Neuronal stem cell (in vitro differentiated cells): ENCODE data around the gene PSMB11.

Experiments used
- DNase-seq: peaks from one replicate; pipeline ENCODE4 v3.0.0-alpha.2; 2013; ENCODE audit warnings: low spot score
- H2AFZ ChIP-seq: one replicate; pipeline ENCODE4 v1.6.1; 2013; ENCODE audit warnings: mild to moderate bottlenecking, low read length, inconsistent platforms
- H2AK5ac ChIP-seq: 2 replicates; pipeline ENCODE4 v1.6.1; 2013; ENCODE audit warnings: low read depth, mild to moderate bottlenecking, inconsistent platforms, low read length, moderate library complexity, mixed read lengths
- H2BK120ac ChIP-seq: 2 replicates; pipeline ENCODE4 v1.6.1; 2013; ENCODE audit warnings: low read depth, mild to moderate bottlenecking, inconsistent platforms, low read length, moderate library complexity, mixed read lengths
- H2BK12ac ChIP-seq: one replicate; pipeline ENCODE4 v1.6.1; 2013; ENCODE audit warnings: low read length, inconsistent platforms
- H2BK15ac ChIP-seq: 2 replicates; pipeline ENCODE4 v1.6.1; 2013; ENCODE audit warnings: mild to moderate bottlenecking, low read length, inconsistent platforms, mixed read lengths
- H2BK5ac ChIP-seq: one replicate; pipeline ENCODE4 v1.6.1; 2013; ENCODE audit warnings: inconsistent platforms, mild to moderate bottlenecking, low read length, moderate library complexity
- H3K14ac ChIP-seq: one replicate; pipeline ENCODE4 v1.6.1; 2013; ENCODE audit warnings: low read length, inconsistent platforms
- H3K18ac ChIP-seq: 2 replicates; pipeline ENCODE4 v1.6.1; 2013; ENCODE audit warnings: low read length, inconsistent platforms
- H3K23ac ChIP-seq: 2 replicates; pipeline ENCODE4 v1.6.1; 2013; ENCODE audit warnings: low read depth, mild to moderate bottlenecking, mixed read lengths, low read length, inconsistent platforms; ENCODE audit not compliant: poor library complexity
- H3K27ac ChIP-seq: replicated peaks from 3 replicates; pipeline ENCODE4 v1.5.1; 2013; ENCODE audit warnings: low read length, inconsistent platforms
- H3K27me3 ChIP-seq, 3 experiments: 2 replicates each; pipeline ENCODE4 v1.6.1; 2013; ENCODE audit warnings: low read length in 3 of 3, mild to moderate bottlenecking in 2 of 3, inconsistent platforms in 1 of 3, low read depth in 1 of 3, mixed read lengths in 1 of 3, moderate library complexity in 1 of 3; ENCODE audit not compliant: control insufficient read depth in 3 of 3, insufficient read depth in 3 of 3
- H3K36me3 ChIP-seq, 2 donors: replicated peaks in 1 of 2; 2 replicates each; pipeline ENCODE4 v1.6.1; 2013; ENCODE audit warnings: low read length in 2 of 2; ENCODE audit not compliant: control insufficient read depth in 2 of 2, insufficient read depth in 2 of 2
- H3K4ac ChIP-seq: 2 replicates; pipeline ENCODE4 v1.6.1; 2013; ENCODE audit warnings: inconsistent platforms, mild to moderate bottlenecking, low read length, moderate library complexity
- H3K4me1 ChIP-seq, 2 donors: 1 replicate in 1 of 2; 2 replicates in 1 of 2; pipeline ENCODE4 v1.6.1; 2013; ENCODE audit warnings: low read length in 2 of 2, low read depth in 1 of 2; ENCODE audit not compliant: control insufficient read depth in 2 of 2, insufficient read depth in 1 of 2
- H3K4me2 ChIP-seq: one replicate; pipeline ENCODE4 v1.6.1; 2013; ENCODE audit warnings: mild to moderate bottlenecking, low read length, inconsistent platforms; ENCODE audit not compliant: insufficient read depth, poor library complexity, severe bottlenecking
- H3K4me3 ChIP-seq, 2 donors: 2 replicates each; pipeline ENCODE4 v1.5.1; 2013; ENCODE audit warnings: low read length in 2 of 2, mild to moderate bottlenecking in 2 of 2, inconsistent platforms in 1 of 2, moderate library complexity in 1 of 2
- H3K79me1 ChIP-seq: one replicate; pipeline ENCODE4 v1.6.1; 2013; ENCODE audit warnings: low read depth, mild to moderate bottlenecking, inconsistent platforms, low read length, moderate library complexity
- H3K9ac ChIP-seq: one replicate; pipeline ENCODE4 v1.6.1; 2013; ENCODE audit warnings: mild to moderate bottlenecking, low read depth, low read length, inconsistent platforms; ENCODE audit not compliant: poor library complexity
- H3K9me3 ChIP-seq, 2 donors: replicated peaks in 1 of 2; 2 replicates each; pipeline versions ENCODE3 to v1.6.1; 2013; ENCODE audit warnings: low read length in 2 of 2, mild to moderate bottlenecking in 2 of 2, inconsistent platforms in 1 of 2, low read depth in 1 of 2, mixed read lengths in 1 of 2, moderate library complexity in 1 of 2; ENCODE audit not compliant: control insufficient read depth in 2 of 2, insufficient read depth in 1 of 2
- H4K8ac ChIP-seq: one replicate; pipeline ENCODE4 v1.6.1; 2013; ENCODE audit warnings: low read depth, mild to moderate bottlenecking, inconsistent platforms, low read length, moderate library complexity
- H4K91ac ChIP-seq: one replicate; pipeline ENCODE4 v1.6.1; 2013; ENCODE audit warnings: low read length, low read depth, mild to moderate bottlenecking, inconsistent platforms; ENCODE audit not compliant: poor library complexity
- WGBS, 2 donors: extraction: QIAGEN DNeasy Blood & Tissue Kit; methylation state at CpG; one replicate each; pipeline ENCODE4 v1.1.7; 2013; ENCODE audit warnings: missing lambda C conversion rate in 2 of 2, mixed read lengths in 1 of 2; ENCODE audit not compliant: insufficient read length in 2 of 2, insufficient replicate concordance in 1 of 2; ENCODE audit errors: extremely low coverage in 2 of 2; 5-methylcytosine and 5-hydroxymethylcytosine counted together

Gene PSMB11

GRCh38 chr14:23052182-23052623 lies 10.2 kb downstream of the PSMB11 start:
- no peak overlapping the region for H4K8ac ChIP-seq
- no peak overlapping the region for H2AFZ ChIP-seq
- no peak overlapping the region for H3K9ac ChIP-seq
- no peak overlapping the region for H2BK15ac ChIP-seq
- no peak overlapping the region for H3K23ac ChIP-seq
- H3K27me3 ChIP-seq: no peaks in the 10 kb centered on the region
- H3K27ac ChIP-seq: no peak overlapping the region
- H3K4me3 ChIP-seq: no peak overlapping the region
- no peak overlapping the region for H3K4me2 ChIP-seq
- H2BK120ac ChIP-seq: no peak overlapping the region
- H3K14ac ChIP-seq: no peak overlapping the region
- H4K91ac ChIP-seq: no peak overlapping the region
- H3K4ac ChIP-seq: no peak overlapping the region
- H3K36me3 ChIP-seq: peaks cover 38 to 77% of the 10 kb centered on the region in 2 donors
- WGBS, 2 donors: no CpG with 5 or more reads among the region's 14 CpGs
- DNase-seq: no peak
- peaks cover 8% of the 10 kb centered on the region for H3K79me1 ChIP-seq
- no peak overlapping the region for H2BK5ac ChIP-seq
- H3K18ac ChIP-seq: no peak overlapping the region
- H2AK5ac ChIP-seq: no peak overlapping the region
- H3K4me1 ChIP-seq: peaks cover 6% of the 10 kb centered on the region in 2 donors
- peaks cover 3 to 9% of the 10 kb centered on the region in 2 donors for H3K9me3 ChIP-seq
- no peak overlapping the region for H2BK12ac ChIP-seq

GRCh38 chr14:23052671-23053070 lies 10.7 kb downstream of the PSMB11 start:
- Histone ChIP-seq H3K9me3 (peaks cover 3 to 9% of the 10 kb centered on the region in 2 donors), H2BK5ac (no peak overlapping the region), H3K4me1 (peaks cover 6% of the 10 kb centered on the region in 2 donors), H3K18ac (no peak overlapping the region), H3K4ac (no peak overlapping the region), H2BK12ac (no peak overlapping the region), H2AFZ (no peak overlapping the region), H3K9ac (no peak overlapping the region), H3K4me2 (no peak overlapping the region), H2BK15ac (no peak overlapping the region), H4K91ac (no peak overlapping the region), H3K14ac (no peak overlapping the region), H2BK120ac (no peak overlapping the region), H2AK5ac (no peak overlapping the region), H3K4me3 (no peak overlapping the region), H3K27me3 (no peaks in the 10 kb centered on the region), H3K27ac (no peak overlapping the region), H3K79me1 (peaks cover 7% of the 10 kb centered on the region), H3K23ac (no peak overlapping the region), H4K8ac (no peak overlapping the region), H3K36me3 (peaks cover 37 to 73% of the 10 kb centered on the region in 2 donors)
- no CpG with 5 or more reads among the region's 3 CpGs for WGBS, 2 donors
- no peak for DNase-seq

GRCh38 chr14:23053426-23053825 lies 11.4 kb downstream of the PSMB11 start:
- H4K91ac ChIP-seq: no peak overlapping the region
- no peak overlapping the region for H3K18ac ChIP-seq
- H2BK15ac ChIP-seq: no peak overlapping the region
- H3K9me3 ChIP-seq: peaks cover 3 to 6% of the 10 kb centered on the region in 2 donors
- no peak overlapping the region for H3K27ac ChIP-seq
- no peak overlapping the region for H2BK5ac ChIP-seq
- peaks cover 7% of the 10 kb centered on the region for H3K79me1 ChIP-seq
- H2BK12ac ChIP-seq: no peak overlapping the region
- H3K4ac ChIP-seq: no peak overlapping the region
- H3K36me3 ChIP-seq: peaks cover 37 to 73% of the 10 kb centered on the region in 2 donors
- H3K4me2 ChIP-seq: no peak overlapping the region
- no peak overlapping the region for H4K8ac ChIP-seq
- no peak overlapping the region for H3K23ac ChIP-seq
- H2AFZ ChIP-seq: no peak overlapping the region
- H2BK120ac ChIP-seq: no peak overlapping the region
- DNase-seq: no peak
- whole genome bisulfite sequencing, 2 donors: no CpG with 5 or more reads among the region's 10 CpGs
- H3K14ac ChIP-seq: no peak overlapping the region
- no peak overlapping the region for H2AK5ac ChIP-seq
- no peaks in the 10 kb centered on the region for H3K27me3 ChIP-seq
- H3K4me3 ChIP-seq: no peak overlapping the region
- H3K4me1 ChIP-seq: peaks cover 6% of the 10 kb centered on the region in 2 donors
- H3K9ac ChIP-seq: no peak overlapping the region

GRCh38 chr14:23054000-23054811 lies 12.2 kb downstream of the PSMB11 start:
- Histone ChIP-seq H3K4me1 (peaks cover 6% of the 10 kb centered on the region in 2 donors), H3K23ac (peak overlapping the region; percentile 20), H4K91ac (no peak overlapping the region), H3K18ac (no peak overlapping the region), H2BK5ac (no peak overlapping the region), H2BK120ac (no peak overlapping the region), H2BK15ac (no peak overlapping the region), H4K8ac (no peak overlapping the region), H3K36me3 (peaks cover 33 to 73% of the 10 kb centered on the region in 2 donors), H3K9me3 (peaks cover 0 to 3% of the 10 kb centered on the region in 2 donors), H3K4me2 (no peak overlapping the region), H2AK5ac (no peak overlapping the region), H3K4me3 (no peak overlapping the region), H2AFZ (no peak overlapping the region), H3K14ac (no peak overlapping the region), H2BK12ac (no peak overlapping the region), H3K4ac (no peak overlapping the region), H3K27ac (no peak overlapping the region), H3K27me3 (no peaks in the 10 kb centered on the region), H3K79me1 (peaks cover 5% of the 10 kb centered on the region), H3K9ac (peak overlapping the region; percentile 32)
- whole genome bisulfite sequencing, 2 donors: no CpG with 5 or more reads among the region's 17 CpGs
- DNase-seq: no peak
